Measurements from ENCODE around the gene GJB4.

DNA sequence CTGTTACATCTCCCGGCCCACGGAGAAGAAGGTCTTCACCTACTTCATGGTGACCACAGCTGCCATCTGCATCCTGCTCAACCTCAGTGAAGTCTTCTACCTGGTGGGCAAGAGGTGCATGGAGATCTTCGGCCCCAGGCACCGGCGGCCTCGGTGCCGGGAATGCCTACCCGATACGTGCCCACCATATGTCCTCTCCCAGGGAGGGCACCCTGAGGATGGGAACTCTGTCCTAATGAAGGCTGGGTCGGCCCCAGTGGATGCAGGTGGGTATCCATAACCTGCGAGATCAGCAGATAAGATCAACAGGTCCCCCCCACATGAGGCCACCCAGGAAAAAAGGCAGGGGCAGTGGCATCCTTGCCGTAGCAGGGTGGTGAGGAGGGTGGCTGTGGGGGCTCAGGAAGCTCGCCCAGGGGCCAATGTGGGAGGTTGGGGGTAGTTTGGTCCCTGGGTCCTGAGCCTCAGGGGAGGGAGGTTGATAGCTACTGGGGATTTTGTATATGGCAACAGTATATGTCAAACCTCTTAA, 2.3 kb downstream of the GJB4 start:
- TF ChIP-seq, protein P1, sequence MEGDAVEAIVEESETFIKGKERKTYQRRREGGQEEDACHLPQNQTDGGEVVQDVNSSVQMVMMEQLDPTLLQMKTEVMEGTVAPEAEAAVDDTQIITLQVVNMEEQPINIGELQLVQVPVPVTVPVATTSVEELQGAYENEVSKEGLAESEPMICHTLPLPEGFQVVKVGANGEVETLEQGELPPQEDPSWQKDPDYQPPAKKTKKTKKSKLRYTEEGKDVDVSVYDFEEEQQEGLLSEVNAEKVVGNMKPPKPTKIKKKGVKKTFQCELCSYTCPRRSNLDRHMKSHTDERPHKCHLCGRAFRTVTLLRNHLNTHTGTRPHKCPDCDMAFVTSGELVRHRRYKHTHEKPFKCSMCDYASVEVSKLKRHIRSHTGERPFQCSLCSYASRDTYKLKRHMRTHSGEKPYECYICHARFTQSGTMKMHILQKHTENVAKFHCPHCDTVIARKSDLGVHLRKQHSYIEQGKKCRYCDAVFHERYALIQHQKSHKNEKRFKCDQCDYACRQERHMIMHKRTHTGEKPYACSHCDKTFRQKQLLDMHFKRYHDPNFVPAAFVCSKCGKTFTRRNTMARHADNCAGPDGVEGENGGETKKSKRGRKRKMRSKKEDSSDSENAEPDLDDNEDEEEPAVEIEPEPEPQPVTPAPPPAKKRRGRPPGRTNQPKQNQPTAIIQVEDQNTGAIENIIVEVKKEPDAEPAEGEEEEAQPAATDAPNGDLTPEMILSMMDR (IDR thresholded peaks at IDR 0.05) = no peak
- TF ChIP-seq EZH2 (IDR thresholded peaks at IDR 0.05) = no peak

Data from neural progenitor cell (in vitro differentiated cells).